HEK293T (cell line): ENCODE measurements around the gene KIAA1217.

Experiments
- ARNT ChIP-seq: fragments of 450-650 bp; IDR thresholded peaks from 2 replicates; pipeline ENCODE4 v1.6.1; 2017; ENCODE audit warnings: mild to moderate bottlenecking
- CTBP1 ChIP-seq: fragments of 450-650 bp; IDR thresholded peaks from 2 replicates; pipeline ENCODE4 v1.6.1; 2016; ENCODE audit warnings: borderline replicate concordance
- ELF4 ChIP-seq: fragments of 450-650 bp; IDR thresholded peaks from 2 replicates; pipeline ENCODE4 v1.6.1; 2017; ENCODE audit warnings: antibody characterized with exemption
- FOXA1 ChIP-seq: fragments of 450-650 bp; IDR thresholded peaks from 2 replicates; pipeline ENCODE4 v1.6.1; 2016; ENCODE audit warnings: mild to moderate bottlenecking
- FOXK2 ChIP-seq: fragments of 450-650 bp; IDR thresholded peaks from 2 replicates; pipeline ENCODE4 v1.6.1; 2016; ENCODE audit warnings: mild to moderate bottlenecking
- FOXM1 ChIP-seq: fragments of 450-650 bp; IDR thresholded peaks from 2 replicates; pipeline ENCODE4 v1.6.1; 2017; ENCODE audit warnings: mild to moderate bottlenecking, borderline replicate concordance
- L3MBTL2 ChIP-seq: fragments of 450-650 bp; conservative IDR thresholded peaks from 2 replicates; pipeline ENCODE4 v1.6.1; 2016; ENCODE audit warnings: mild to moderate bottlenecking
- LEF1 ChIP-seq: fragments of 450-650 bp; IDR thresholded peaks from 2 replicates; pipeline ENCODE4 v1.6.1; 2017; ENCODE audit warnings: mild to moderate bottlenecking, borderline replicate concordance
- NFRKB ChIP-seq: fragments of 450-650 bp; IDR thresholded peaks from 2 replicates; pipeline ENCODE4 v1.6.1; 2016; ENCODE audit warnings: mild to moderate bottlenecking, moderate library complexity
- PKNOX1 ChIP-seq: fragments of 450-650 bp; IDR thresholded peaks from 2 replicates; pipeline ENCODE4 v1.6.1; 2016
- SUZ12 ChIP-seq: fragments of 450-650 bp; IDR thresholded peaks from 2 replicates; pipeline ENCODE4 v1.6.1; 2016; ENCODE audit warnings: mild to moderate bottlenecking
- TARDBP ChIP-seq: fragments of 450-650 bp; IDR thresholded peaks from 2 replicates; pipeline ENCODE4 v1.6.1; 2016
- ZNF384 ChIP-seq: fragments of 450-650 bp; IDR thresholded peaks from 2 replicates; pipeline ENCODE4 v1.6.1; 2016

- TF ChIP-seq L3MBTL2 (no peak), ARNT (no peak), FOXM1 (no peak), LEF1 (no peak), NFRKB (no peak), FOXA1 (no peak), PKNOX1 (no peak), CTBP1 (no peak), FOXK2 (no peak), ZNF384 (no peak), ELF4 (no peak), SUZ12 (no peak), TARDBP (no peak)
Measured at GRCh38 chr10:24542314-24543270, 333.7 kb downstream of the KIAA1217 start.
